Measurements from ENCODE around the gene TMEM59L. TPM values are rescaled to one million over a fixed set of nuclear protein-coding genes. Genes with fewer than 3 reads are reported as not detected.
A peak's percentile ranks its signal among the peaks of the same experiment; 100 is the strongest.

Gene TMEM59L
- total and polyA plus RNA-seq, 2 of the 13 experiments (the other 11 are each of a cell fraction or from before 2014, with no cell fraction given) = 0.97 to 5.5 TPM

DNA sequence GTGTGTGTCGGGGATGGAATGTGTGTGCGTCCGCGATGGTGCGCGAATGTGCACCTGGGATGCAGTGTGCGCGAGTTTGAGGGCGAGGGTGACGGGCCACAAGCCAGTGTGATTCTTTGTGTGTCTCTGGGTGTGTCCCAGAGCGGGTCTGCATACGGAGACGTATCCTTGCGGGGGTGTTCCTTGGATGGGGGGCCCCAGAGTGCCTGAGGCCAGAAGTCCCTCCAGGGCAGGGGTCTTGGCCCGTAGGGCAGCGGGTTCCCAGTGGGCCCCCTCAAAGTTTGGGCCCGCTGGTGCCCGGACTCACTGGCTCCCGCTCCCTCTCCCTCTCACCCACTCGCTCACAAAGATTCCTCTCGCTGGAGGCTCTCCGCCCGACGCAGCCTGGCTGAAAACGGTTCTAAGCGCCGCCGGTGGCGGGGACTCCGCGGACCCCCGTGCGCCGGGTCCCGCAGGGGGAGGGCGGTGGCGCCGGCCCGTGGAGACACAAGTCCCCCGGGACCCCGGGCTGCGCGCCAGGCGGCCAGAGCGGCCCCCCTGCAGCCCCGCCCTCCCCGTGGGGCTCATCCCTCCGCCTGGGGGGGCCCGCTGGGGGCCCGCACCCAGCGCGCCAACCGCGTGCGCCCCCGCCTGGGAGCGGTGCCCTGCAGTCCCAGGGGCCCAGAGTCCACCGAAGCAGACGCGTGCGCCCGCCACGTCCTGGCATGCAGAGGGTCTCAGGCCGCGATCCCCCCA is 7.0 kb upstream of the TMEM59L start (continued):
- peak; percentile 62; the same call in 1 of the 2 replicates for TF ChIP-seq ZSCAN25 (CRISPR knock-in tag; IDR thresholded peaks at IDR 0.05)
- TF ChIP-seq, protein P1, sequence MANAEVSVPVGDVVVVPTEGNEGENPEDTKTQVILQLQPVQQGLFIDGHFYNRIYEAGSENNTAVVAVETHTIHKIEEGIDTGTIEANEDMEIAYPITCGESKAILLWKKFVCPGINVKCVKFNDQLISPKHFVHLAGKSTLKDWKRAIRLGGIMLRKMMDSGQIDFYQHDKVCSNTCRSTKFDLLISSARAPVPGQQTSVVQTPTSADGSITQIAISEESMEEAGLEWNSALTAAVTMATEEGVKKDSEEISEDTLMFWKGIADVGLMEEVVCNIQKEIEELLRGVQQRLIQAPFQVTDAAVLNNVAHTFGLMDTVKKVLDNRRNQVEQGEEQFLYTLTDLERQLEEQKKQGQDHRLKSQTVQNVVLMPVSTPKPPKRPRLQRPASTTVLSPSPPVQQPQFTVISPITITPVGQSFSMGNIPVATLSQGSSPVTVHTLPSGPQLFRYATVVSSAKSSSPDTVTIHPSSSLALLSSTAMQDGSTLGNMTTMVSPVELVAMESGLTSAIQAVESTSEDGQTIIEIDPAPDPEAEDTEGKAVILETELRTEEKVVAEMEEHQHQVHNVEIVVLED (CRISPR knock-in tag; IDR thresholded peaks at IDR 0.05; ENCODE audit: borderline replicate concordance) = 0 out of 2 replicates have a peak, but pooled peaks have one; percentile 22
- no peak for TF ChIP-seq SMAD9 (CRISPR knock-in tag; IDR thresholded peaks at IDR 0.05)
- no peak for TF ChIP-seq ZNF10 (CRISPR knock-in tag; IDR thresholded peaks at IDR 0.05; ENCODE audit: borderline replicate concordance, low read depth)
- TF ChIP-seq, protein P2, sequence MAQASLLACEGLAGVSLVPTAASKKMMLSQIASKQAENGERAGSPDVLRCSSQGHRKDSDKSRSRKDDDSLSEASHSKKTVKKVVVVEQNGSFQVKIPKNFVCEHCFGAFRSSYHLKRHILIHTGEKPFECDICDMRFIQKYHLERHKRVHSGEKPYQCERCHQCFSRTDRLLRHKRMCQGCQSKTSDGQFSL (CRISPR knock-in tag; IDR thresholded peaks at IDR 0.05) = peak; percentile 46; the same call in 1 of the 2 replicates
- no peak for TF ChIP-seq RFX3 (CRISPR knock-in tag; IDR thresholded peaks at IDR 0.05)
- no peak for TF ChIP-seq ZNF737 (CRISPR knock-in tag; IDR thresholded peaks at IDR 0.05; ENCODE audit: borderline replicate concordance)
- TF ChIP-seq, protein P3, sequence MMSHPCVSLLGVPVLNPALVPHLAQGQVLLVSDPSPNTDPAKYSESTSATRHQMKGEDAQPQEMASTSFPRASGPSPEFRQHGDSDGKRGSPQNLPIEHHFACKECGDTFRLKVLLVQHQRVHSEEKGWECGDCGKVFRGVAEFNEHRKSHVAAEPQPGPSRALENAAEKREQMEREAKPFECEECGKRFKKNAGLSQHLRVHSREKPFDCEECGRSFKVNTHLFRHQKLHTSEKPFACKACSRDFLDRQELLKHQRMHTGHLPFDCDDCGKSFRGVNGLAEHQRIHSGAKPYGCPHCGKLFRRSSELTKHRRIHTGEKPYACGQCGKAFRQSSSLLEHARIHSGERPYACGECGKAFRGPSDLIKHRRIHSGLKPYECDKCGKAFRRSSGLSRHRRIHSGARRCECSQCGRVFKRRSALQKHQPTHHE (CRISPR knock-in tag; IDR thresholded peaks at IDR 0.05; ENCODE audit: borderline replicate concordance) = no peak
- TF ChIP-seq ZNF343 (CRISPR knock-in tag; IDR thresholded peaks at IDR 0.05) = no peak
- no peak for TF ChIP-seq ZC3H13 (CRISPR knock-in tag; IDR thresholded peaks at IDR 0.05)
- no peak for TF ChIP-seq CC2D1A (CRISPR knock-in tag; IDR thresholded peaks at IDR 0.05)
- TF ChIP-seq, protein P4, sequence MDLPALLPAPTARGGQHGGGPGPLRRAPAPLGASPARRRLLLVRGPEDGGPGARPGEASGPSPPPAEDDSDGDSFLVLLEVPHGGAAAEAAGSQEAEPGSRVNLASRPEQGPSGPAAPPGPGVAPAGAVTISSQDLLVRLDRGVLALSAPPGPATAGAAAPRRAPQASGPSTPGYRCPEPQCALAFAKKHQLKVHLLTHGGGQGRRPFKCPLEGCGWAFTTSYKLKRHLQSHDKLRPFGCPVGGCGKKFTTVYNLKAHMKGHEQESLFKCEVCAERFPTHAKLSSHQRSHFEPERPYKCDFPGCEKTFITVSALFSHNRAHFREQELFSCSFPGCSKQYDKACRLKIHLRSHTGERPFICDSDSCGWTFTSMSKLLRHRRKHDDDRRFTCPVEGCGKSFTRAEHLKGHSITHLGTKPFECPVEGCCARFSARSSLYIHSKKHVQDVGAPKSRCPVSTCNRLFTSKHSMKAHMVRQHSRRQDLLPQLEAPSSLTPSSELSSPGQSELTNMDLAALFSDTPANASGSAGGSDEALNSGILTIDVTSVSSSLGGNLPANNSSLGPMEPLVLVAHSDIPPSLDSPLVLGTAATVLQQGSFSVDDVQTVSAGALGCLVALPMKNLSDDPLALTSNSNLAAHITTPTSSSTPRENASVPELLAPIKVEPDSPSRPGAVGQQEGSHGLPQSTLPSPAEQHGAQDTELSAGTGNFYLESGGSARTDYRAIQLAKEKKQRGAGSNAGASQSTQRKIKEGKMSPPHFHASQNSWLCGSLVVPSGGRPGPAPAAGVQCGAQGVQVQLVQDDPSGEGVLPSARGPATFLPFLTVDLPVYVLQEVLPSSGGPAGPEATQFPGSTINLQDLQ (CRISPR knock-in tag; IDR thresholded peaks at IDR 0.05) = no peak
- TF ChIP-seq, protein P5, sequence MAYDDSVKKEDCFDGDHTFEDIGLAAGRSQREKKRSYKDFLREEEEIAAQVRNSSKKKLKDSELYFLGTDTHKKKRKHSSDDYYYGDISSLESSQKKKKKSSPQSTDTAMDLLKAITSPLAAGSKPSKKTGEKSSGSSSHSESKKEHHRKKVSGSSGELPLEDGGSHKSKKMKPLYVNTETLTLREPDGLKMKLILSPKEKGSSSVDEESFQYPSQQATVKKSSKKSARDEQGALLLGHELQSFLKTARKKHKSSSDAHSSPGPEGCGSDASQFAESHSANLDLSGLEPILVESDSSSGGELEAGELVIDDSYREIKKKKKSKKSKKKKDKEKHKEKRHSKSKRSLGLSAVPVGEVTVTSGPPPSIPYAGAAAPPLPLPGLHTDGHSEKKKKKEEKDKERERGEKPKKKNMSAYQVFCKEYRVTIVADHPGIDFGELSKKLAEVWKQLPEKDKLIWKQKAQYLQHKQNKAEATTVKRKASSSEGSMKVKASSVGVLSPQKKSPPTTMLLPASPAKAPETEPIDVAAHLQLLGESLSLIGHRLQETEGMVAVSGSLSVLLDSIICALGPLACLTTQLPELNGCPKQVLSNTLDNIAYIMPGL (CRISPR knock-in tag; IDR thresholded peaks at IDR 0.05; ENCODE audit: borderline replicate concordance in 1 of 2, low read depth in 1 of 2) = peak in 1 of 2 experiments; percentile 48; a peak in 1 of 4 replicates
- no peak for TF ChIP-seq ZNF335 (CRISPR knock-in tag; IDR thresholded peaks at IDR 0.05)
- no peak for TF ChIP-seq POLR2AphosphoS5 (IDR thresholded peaks at IDR 0.05; ENCODE audit: low read depth, low read length)
- no peak for TF ChIP-seq ZNF703 (CRISPR knock-in tag; IDR thresholded peaks at IDR 0.05; ENCODE audit: borderline replicate concordance)
- 0 out of 2 replicates have a peak, but pooled peaks have one; percentile 14 for TF ChIP-seq MAZ (IDR thresholded peaks at IDR 0.05; ENCODE audit: borderline replicate concordance, low read depth, low read length)
- peak; percentile 43; the same call in 1 of the 2 replicates for TF ChIP-seq MAZ (CRISPR knock-in tag; IDR thresholded peaks at IDR 0.05; ENCODE audit: low read depth)
- TF ChIP-seq ZNF644 (CRISPR knock-in tag; IDR thresholded peaks at IDR 0.05; ENCODE audit: low read depth) = no peak
